ENCODE results near the gene BICDL2.

- TF ChIP-seq CTCF (conservative IDR thresholded peaks at IDR 0.05 in 1 of 2, IDR thresholded peaks at IDR 0.05 in 1 of 2; ENCODE audit: low read depth in 1 of 2, low read length in 2 of 2) (no peak), EZH2 (IDR thresholded peaks at IDR 0.05; ENCODE audit: low read length, missing control alignments) (no peak)
Observed at GRCh38 chr16:3007059-3007956, 29.4 kb downstream of the BICDL2 start.

All from fibroblast of lung (primary cell).